ENCODE measurements around the gene NEK5.

Gene NEK5

DNA sequence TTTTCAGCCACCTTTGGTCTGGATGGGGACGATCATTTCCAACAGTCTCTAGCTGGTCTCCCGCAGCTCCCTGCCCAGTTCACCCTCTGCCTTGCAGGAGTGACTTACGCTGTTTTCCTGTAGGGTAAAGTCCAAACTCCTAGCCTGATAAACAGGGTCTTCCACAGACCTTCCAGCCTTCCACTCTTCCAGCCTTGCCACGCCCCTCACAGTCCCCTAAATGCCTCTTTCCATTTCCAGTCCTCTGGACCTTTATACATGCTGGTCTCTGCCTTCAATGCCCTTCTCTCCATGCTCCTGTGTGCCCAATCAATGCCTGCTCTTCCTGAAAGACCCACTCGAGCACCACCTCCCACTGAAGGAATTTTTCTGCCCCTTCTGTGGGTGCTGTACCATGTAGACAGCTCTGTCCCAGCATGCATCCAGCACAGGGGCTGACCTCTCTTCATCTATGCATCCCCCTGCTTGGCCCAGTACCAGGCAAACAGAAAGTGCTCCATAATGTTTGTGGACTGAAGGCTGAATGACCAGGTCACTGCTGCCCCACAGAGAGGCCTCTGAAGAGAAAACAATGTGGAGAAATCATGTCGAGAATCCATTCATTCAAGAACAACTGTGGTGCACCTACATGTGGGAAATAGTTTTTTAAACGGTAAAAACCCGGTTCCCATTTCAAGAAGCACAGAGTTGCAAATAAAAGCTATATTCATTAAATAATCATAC is 122.2 kb downstream of the NEK5 start:
- H3K4me3 ChIP-seq (ENCODE audit: low read depth in 1 of 2, low read length in 2 of 2), result no peak overlapping the region
- no peaks in the 10 kb centered on the region; the same call in 1 of the 2 replicates for H4K20me1 ChIP-seq (ENCODE audit: insufficient read depth, low read length)
- DNase-seq (no peak), ATAC-seq (ENCODE audit: insufficient read depth, low read depth) (no peak)
- H3K4me1 ChIP-seq (ENCODE audit: insufficient read depth, low read length), result peaks cover 11% of the 10 kb centered on the region
- no peaks in the 10 kb centered on the region for H3K36me3 ChIP-seq (ENCODE audit: insufficient read depth, low read length)
- TF ChIP-seq EZH2 (IDR thresholded peaks at IDR 0.05; ENCODE audit: borderline replicate concordance, low read depth, low read length, severe bottlenecking), result no peak
- TF ChIP-seq, protein P1, sequence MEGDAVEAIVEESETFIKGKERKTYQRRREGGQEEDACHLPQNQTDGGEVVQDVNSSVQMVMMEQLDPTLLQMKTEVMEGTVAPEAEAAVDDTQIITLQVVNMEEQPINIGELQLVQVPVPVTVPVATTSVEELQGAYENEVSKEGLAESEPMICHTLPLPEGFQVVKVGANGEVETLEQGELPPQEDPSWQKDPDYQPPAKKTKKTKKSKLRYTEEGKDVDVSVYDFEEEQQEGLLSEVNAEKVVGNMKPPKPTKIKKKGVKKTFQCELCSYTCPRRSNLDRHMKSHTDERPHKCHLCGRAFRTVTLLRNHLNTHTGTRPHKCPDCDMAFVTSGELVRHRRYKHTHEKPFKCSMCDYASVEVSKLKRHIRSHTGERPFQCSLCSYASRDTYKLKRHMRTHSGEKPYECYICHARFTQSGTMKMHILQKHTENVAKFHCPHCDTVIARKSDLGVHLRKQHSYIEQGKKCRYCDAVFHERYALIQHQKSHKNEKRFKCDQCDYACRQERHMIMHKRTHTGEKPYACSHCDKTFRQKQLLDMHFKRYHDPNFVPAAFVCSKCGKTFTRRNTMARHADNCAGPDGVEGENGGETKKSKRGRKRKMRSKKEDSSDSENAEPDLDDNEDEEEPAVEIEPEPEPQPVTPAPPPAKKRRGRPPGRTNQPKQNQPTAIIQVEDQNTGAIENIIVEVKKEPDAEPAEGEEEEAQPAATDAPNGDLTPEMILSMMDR (IDR thresholded peaks at IDR 0.05; ENCODE audit: borderline replicate concordance, extremely low read depth, low read length, poor library complexity, severe bottlenecking), result no peak
- H3K79me2 ChIP-seq (ENCODE audit: insufficient read depth, low read length), result no peaks in the 10 kb centered on the region
- H3K9ac ChIP-seq (ENCODE audit: low read depth, low read length), result no peak overlapping the region
- H3K27me3 ChIP-seq (ENCODE audit: insufficient read depth, low read length, poor library complexity), result peaks cover 37% of the 10 kb centered on the region
- no peaks in the 10 kb centered on the region for H3K9me3 ChIP-seq (ENCODE audit: insufficient read depth, low read length, severe bottlenecking)
- H3K27ac ChIP-seq (ENCODE audit: low read length), result no peak overlapping the region
- H3K4me2 ChIP-seq (ENCODE audit: insufficient read depth, low read length), result no peak overlapping the region
- no peak overlapping the region for H2AFZ ChIP-seq (ENCODE audit: low read depth, low read length)

DNA sequence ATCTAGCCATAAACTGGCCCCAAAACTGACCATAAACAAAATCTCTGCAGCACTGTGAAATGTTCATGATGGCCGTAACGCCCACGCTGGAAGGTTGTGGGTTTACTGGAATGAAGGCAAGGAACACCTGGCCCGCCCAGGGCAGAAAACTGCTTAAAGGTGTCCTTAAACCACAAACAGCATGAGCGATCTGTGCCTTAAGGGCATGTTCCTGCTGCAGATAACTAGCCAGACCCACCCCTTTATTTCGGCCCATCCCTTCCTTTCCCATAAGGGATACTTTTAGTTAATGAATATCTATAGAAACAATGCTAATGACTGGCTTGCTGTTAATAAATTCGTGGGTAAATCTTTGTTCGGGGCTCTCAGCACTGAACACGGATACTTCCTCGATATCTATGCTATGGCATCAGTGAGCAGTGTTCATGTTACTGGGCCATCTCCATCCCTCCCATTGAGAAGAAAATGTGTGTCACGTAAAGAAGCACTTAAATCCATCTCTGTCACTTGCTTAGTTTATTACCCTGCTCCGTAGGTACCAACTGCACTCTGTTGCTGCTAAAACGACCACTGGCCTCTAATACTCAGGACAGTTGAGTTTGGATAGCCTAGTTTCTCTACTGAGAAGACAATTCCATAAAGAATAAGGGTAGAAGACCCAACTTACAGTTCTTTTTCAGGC is 122.9 kb downstream of the NEK5 start:
- peaks cover 30% of the 10 kb centered on the region for H3K27me3 ChIP-seq (ENCODE audit: insufficient read depth, low read length, poor library complexity)
- no peak for ATAC-seq (ENCODE audit: insufficient read depth, low read depth)
- H3K9ac ChIP-seq (ENCODE audit: low read depth, low read length), result no peak overlapping the region
- H3K4me1 ChIP-seq (ENCODE audit: insufficient read depth, low read length), result peaks cover 4% of the 10 kb centered on the region
- H3K36me3 ChIP-seq (ENCODE audit: insufficient read depth, low read length), result no peaks in the 10 kb centered on the region
- H4K20me1 ChIP-seq (ENCODE audit: insufficient read depth, low read length), result no peaks in the 10 kb centered on the region; the same call in 1 of the 2 replicates
- H3K4me2 ChIP-seq (ENCODE audit: insufficient read depth, low read length), result no peak overlapping the region
- H2AFZ ChIP-seq (ENCODE audit: low read depth, low read length), result no peak overlapping the region
- H3K9me3 ChIP-seq (ENCODE audit: insufficient read depth, low read length, severe bottlenecking), result no peaks in the 10 kb centered on the region
- no peak for DNase-seq
- H3K79me2 ChIP-seq (ENCODE audit: insufficient read depth, low read length), result no peaks in the 10 kb centered on the region
- no peak overlapping the region for H3K27ac ChIP-seq (ENCODE audit: low read length)
- no peak for TF ChIP-seq EZH2 (IDR thresholded peaks at IDR 0.05; ENCODE audit: borderline replicate concordance, low read depth, low read length, severe bottlenecking)
- TF ChIP-seq, protein P1 (IDR thresholded peaks at IDR 0.05; ENCODE audit: borderline replicate concordance, extremely low read depth, low read length, poor library complexity, severe bottlenecking), result no peak
- no peak overlapping the region for H3K4me3 ChIP-seq (ENCODE audit: low read depth in 1 of 2, low read length in 2 of 2)

DNA sequence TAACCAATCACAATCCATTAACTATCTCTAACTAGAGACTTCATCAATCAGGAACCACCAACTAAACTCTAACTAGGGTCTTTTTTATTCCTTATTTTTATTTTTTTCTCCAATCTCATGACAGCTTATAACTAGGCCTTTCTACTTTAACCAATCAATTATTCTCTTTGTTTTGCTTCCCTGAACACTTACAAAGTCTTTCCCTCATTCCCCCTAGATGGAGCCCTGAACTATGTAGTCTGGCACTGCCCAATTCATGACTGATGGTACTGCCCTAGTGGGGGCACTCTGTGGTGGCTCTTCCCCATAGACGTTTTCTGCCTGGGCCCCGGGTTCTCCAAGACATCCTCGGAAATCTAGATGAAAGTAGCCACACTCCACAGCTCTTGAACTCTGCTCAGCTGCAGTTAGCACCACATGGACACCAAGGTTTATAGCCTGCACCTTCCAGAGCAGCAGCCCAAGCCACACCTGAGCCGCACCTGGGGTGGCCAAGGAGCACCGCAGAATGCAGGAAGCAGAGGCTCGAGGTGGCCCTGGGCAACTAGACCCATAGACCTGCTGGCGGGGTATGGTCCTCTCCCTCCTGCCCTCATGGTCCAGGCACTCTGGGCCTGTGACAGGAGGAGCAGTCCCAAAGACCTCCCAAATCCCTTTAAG is 124.2 kb downstream of the NEK5 start:
- H3K9me3 ChIP-seq (ENCODE audit: insufficient read depth, low read length, severe bottlenecking), result no peaks in the 10 kb centered on the region
- TF ChIP-seq, protein P1 (IDR thresholded peaks at IDR 0.05; ENCODE audit: borderline replicate concordance, extremely low read depth, low read length, poor library complexity, severe bottlenecking), result no peak
- no peak for TF ChIP-seq EZH2 (IDR thresholded peaks at IDR 0.05; ENCODE audit: borderline replicate concordance, low read depth, low read length, severe bottlenecking)
- H3K4me2 ChIP-seq (ENCODE audit: insufficient read depth, low read length), result no peak overlapping the region
- H3K4me1 ChIP-seq (ENCODE audit: insufficient read depth, low read length), result no peaks in the 10 kb centered on the region
- H3K4me3 ChIP-seq (ENCODE audit: low read depth in 1 of 2, low read length in 2 of 2), result no peak overlapping the region
- no peak overlapping the region for H3K27ac ChIP-seq (ENCODE audit: low read length)
- no peak overlapping the region for H2AFZ ChIP-seq (ENCODE audit: low read depth, low read length)
- no peak for ATAC-seq (ENCODE audit: insufficient read depth, low read depth)
- H4K20me1 ChIP-seq (ENCODE audit: insufficient read depth, low read length), result no peaks in the 10 kb centered on the region; the same call in 1 of the 2 replicates
- DNase-seq, result no peak
- peaks cover 17% of the 10 kb centered on the region for H3K27me3 ChIP-seq (ENCODE audit: insufficient read depth, low read length, poor library complexity)
- H3K36me3 ChIP-seq (ENCODE audit: insufficient read depth, low read length), result no peaks in the 10 kb centered on the region
- H3K9ac ChIP-seq (ENCODE audit: low read depth, low read length), result no peak overlapping the region
- no peaks in the 10 kb centered on the region for H3K79me2 ChIP-seq (ENCODE audit: insufficient read depth, low read length)
